B cell (primary cell): ENCODE results near the gene CHIC2. TPM values are rescaled to one million over a fixed set of nuclear protein-coding genes. Genes with fewer than 3 reads are reported as not detected.

Source experiments
- ATAC-seq: fragments of 200-7000 bp; cut with Tn5 transposase; one replicate; pipeline ENCODE4 v1.10.0; 2021; ENCODE audit warnings: low read depth, mild to moderate bottlenecking, moderate number of reproducible peaks, moderate library complexity
- CTCF ChIA-PET: fragments of 350-600 bp; sonication (Branson Sonifier 250); formaldehyde crosslinking; loops from one replicate; lab custom pipeline; 2021; ENCODE audit warnings: antibody characterized with exemption, inconsistent platforms; lab: Charles Lee
- POLR2A ChIA-PET: fragments of 350-600 bp; sonication (Branson Sonifier 250); formaldehyde crosslinking; loops from one replicate; lab custom pipeline; 2021; ENCODE audit warnings: antibody characterized with exemption; lab: Charles Lee
- DNase-seq: peaks from one replicate; pipeline ENCODE4 v3.0.0; 2013
- H2AFZ ChIP-seq: 2 replicates; pipeline ENCODE4 v1.6.1; 2012; ENCODE audit warnings: mild to moderate bottlenecking, low read depth, low read length; ENCODE audit not compliant: insufficient read depth, poor library complexity, severe bottlenecking
- H3K27ac ChIP-seq, 2 donors: 1 replicate in 1 of 2; 2 replicates in 1 of 2; pipeline ENCODE4 v1.5.1; 2012 to 2013; ENCODE audit warnings: low read length in 2 of 2, mild to moderate bottlenecking in 2 of 2, moderate library complexity in 1 of 2
- H3K27me3 ChIP-seq, 4 experiments: fragments of 200-600 bp in 1 of 4; sonication (generic) in 1 of 4; replicated peaks in 1 of 4; 1 replicate in 2 of 4; 2 replicates in 2 of 4; pipeline versions ENCODE4 v1.6.1 to v1.7.0; 2013 to 2016; ENCODE audit warnings: low read length in 3 of 4, mild to moderate bottlenecking in 2 of 4, mixed read lengths in 1 of 4, moderate library complexity in 1 of 4; ENCODE audit not compliant: insufficient read depth in 4 of 4, control insufficient read depth in 3 of 4; ENCODE audit errors: control extremely low read depth in 1 of 4
- H3K36me3 ChIP-seq, 2 experiments: replicated peaks in 1 of 2; 1 replicate in 1 of 2; 2 replicates in 1 of 2; pipeline versions ENCODE4 v1.6.1 to v1.7.1; 2013; ENCODE audit warnings: low read length in 1 of 2; ENCODE audit not compliant: insufficient read depth in 2 of 2, control insufficient read depth in 1 of 2; ENCODE audit errors: control extremely low read depth in 1 of 2, extremely low read depth in 1 of 2
- H3K4me1 ChIP-seq, 2 donors: fragments of 200-600 bp in 1 of 2; sonication (generic) in 1 of 2; 1 replicate in 1 of 2; 2 replicates in 1 of 2; pipeline versions ENCODE4 v1.5.1 to v1.6.1; 2013 to 2017; ENCODE audit warnings: low read length in 2 of 2; ENCODE audit not compliant: control insufficient read depth in 2 of 2, insufficient read depth in 2 of 2
- H3K4me2 ChIP-seq: replicated peaks from 2 replicates; pipeline ENCODE3; 2012; ENCODE audit warnings: mild to moderate bottlenecking, low read depth, low read length; ENCODE audit not compliant: poor library complexity, severe bottlenecking
- H3K4me3 ChIP-seq, 5 experiments: fragments of 200-600 bp in 1 of 5; sonication (generic) in 1 of 5; 1 replicate in 3 of 5; 2 replicates in 2 of 5; pipeline versions ENCODE4 v1.5.1 to v1.7.0; 2011 to 2016; ENCODE audit warnings: low read length in 4 of 5, mild to moderate bottlenecking in 4 of 5, low read depth in 2 of 5, control low read depth in 1 of 5, moderate library complexity in 1 of 5; ENCODE audit not compliant: insufficient read depth in 1 of 5; ENCODE audit errors: control extremely low read depth in 1 of 5, extremely low read depth in 1 of 5
- H3K79me2 ChIP-seq: fragments of 200-600 bp; sonication (generic); one replicate; pipeline ENCODE4 v1.6.0; 2016; ENCODE audit warnings: low read length; ENCODE audit not compliant: control insufficient read depth, insufficient read depth
- H3K9ac ChIP-seq: fragments of 200-600 bp; sonication (generic); 2 replicates; pipeline ENCODE4 v1.6.1; 2017; ENCODE audit warnings: mild to moderate bottlenecking, low read length, moderate library complexity
- H3K9me3 ChIP-seq, 3 donors: one replicate each; pipeline versions ENCODE4 v1.6.1 to v1.7.1; 2013; ENCODE audit warnings: low read length in 2 of 3; ENCODE audit not compliant: control insufficient read depth in 2 of 3, insufficient read depth in 1 of 3; ENCODE audit errors: control extremely low read depth in 1 of 3
- H4K20me1 ChIP-seq: 2 replicates; pipeline ENCODE4 v1.6.0; 2012; ENCODE audit warnings: mild to moderate bottlenecking, low read length; ENCODE audit not compliant: insufficient read depth, control insufficient read depth, poor library complexity, severe bottlenecking
- H3K27ac Mint-ChIP-seq: one replicate; pipeline ENCODE4 v1.8.0; 2021; ENCODE audit warnings: mixed read lengths
- H3K27me3 Mint-ChIP-seq: one replicate; pipeline ENCODE4 v1.8.0; 2021; ENCODE audit warnings: mixed read lengths
- H3K4me1 Mint-ChIP-seq: one replicate; pipeline ENCODE4 v1.8.0; 2021; ENCODE audit warnings: mixed read lengths
- H3K4me3 Mint-ChIP-seq: one replicate; pipeline ENCODE4 v1.8.0; 2021; ENCODE audit warnings: mixed read lengths
- H3K9me3 Mint-ChIP-seq: one replicate; pipeline ENCODE4 v1.8.0; 2022; ENCODE audit warnings: mixed read lengths; ENCODE audit not compliant: insufficient read depth
- EZH2 ChIP-seq: IDR thresholded peaks from 2 replicates; pipeline ENCODE4 v1.6.1; 2012; ENCODE audit warnings: borderline replicate concordance, low read depth, mild to moderate bottlenecking, moderate library complexity, low read length; ENCODE audit not compliant: insufficient read depth, poor library complexity, severe bottlenecking
- WGBS: methylation state at CpG from one replicate; pipeline ENCODE4 v1.1.5; 2013; ENCODE audit warnings: missing lambda C conversion rate; ENCODE audit not compliant: insufficient coverage; 5-methylcytosine and 5-hydroxymethylcytosine counted together
- intact Hi-C: fragments of 100-400 bp; cut with micrococcal nuclease; formaldehyde crosslinking; loops from one replicate; pipeline ENCODE4 v1.10.0; 2022
- polyA plus RNA-seq: library from polyadenylated mRNA; depleted of rRNA; stranded (reverse); fragments of >200 nt; gene quantifications from 2 replicates; pipeline ENCODE4 v1.2.3, GENCODE V29; 2012
- total RNA-seq, 2 donors: library from RNA; stranded (reverse); fragments of 120-200 nt in 1 of 2; gene quantifications; 1 replicate in 1 of 2; 2 replicates in 1 of 2; pipeline versions ENCODE4 v1.2.3 to v1.2.4, GENCODE V29; 2013 to 2022
- TF ChIP-seq, protein P1 (sequence below): fragments of 200-600 bp; IDR thresholded peaks from one replicate; pipeline ENCODE4 v1.8.0; 2022; ENCODE audit warnings: antibody characterized with exemption, mild to moderate bottlenecking

CHIC2 gene
- total and polyA plus RNA-seq, 2 donors (not counting 1 experiment from before 2014, with no cell fraction given) = 20.2 to 37.7 TPM

DNA sequence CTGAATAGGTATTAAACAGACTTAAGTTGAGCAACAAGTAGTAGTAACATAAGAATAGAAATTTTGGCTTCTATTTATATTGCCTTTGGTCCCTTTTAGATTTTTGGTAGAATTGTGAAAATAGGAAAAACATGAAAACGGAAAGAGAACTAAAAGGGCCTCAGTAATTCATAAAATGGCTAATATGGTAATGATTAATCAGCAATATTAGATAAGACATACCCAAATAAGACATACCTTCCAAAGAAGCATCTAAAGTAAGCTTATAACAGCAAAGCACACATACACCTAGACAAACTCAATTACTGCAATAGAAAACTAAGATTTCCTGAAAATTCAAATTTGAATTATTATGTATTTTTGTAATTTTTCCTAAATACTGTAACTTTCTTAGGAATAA lies 46.4 kb downstream of the CHIC2 start:
- Mint-ChIP-seq H3K9me3 (no peaks in the 10 kb centered on the region), H3K27ac (no peak overlapping the region), H3K4me1 (peaks cover 2% of the 10 kb centered on the region), H3K4me3 (no peak overlapping the region), H3K27me3 (no peaks in the 10 kb centered on the region)
- Histone ChIP-seq H3K4me1 (no peaks in the 10 kb centered on the region), H2AFZ (no peak overlapping the region), H3K9ac (no peak overlapping the region), H3K9me3 (no peaks in the 10 kb centered on the region), H3K27me3 (no peaks in the 10 kb centered on the region), H3K36me3 (peaks cover 1 to 9% of the 10 kb centered on the region in 2 experiments), H4K20me1 (peaks cover 40% of the 10 kb centered on the region), H3K27ac (no peak overlapping the region), H3K79me2 (peaks cover 16% of the 10 kb centered on the region), H3K4me3 (no peak overlapping the region), H3K4me2 (no peak overlapping the region)
- CTCF ChIA-PET = no interaction called here
- TF ChIP-seq, protein P1, sequence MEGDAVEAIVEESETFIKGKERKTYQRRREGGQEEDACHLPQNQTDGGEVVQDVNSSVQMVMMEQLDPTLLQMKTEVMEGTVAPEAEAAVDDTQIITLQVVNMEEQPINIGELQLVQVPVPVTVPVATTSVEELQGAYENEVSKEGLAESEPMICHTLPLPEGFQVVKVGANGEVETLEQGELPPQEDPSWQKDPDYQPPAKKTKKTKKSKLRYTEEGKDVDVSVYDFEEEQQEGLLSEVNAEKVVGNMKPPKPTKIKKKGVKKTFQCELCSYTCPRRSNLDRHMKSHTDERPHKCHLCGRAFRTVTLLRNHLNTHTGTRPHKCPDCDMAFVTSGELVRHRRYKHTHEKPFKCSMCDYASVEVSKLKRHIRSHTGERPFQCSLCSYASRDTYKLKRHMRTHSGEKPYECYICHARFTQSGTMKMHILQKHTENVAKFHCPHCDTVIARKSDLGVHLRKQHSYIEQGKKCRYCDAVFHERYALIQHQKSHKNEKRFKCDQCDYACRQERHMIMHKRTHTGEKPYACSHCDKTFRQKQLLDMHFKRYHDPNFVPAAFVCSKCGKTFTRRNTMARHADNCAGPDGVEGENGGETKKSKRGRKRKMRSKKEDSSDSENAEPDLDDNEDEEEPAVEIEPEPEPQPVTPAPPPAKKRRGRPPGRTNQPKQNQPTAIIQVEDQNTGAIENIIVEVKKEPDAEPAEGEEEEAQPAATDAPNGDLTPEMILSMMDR = no peak
- TF ChIP-seq EZH2 = no peak
- intact Hi-C loops = no loop called here
- DNase-seq (no peak), ATAC-seq (no peak)
- no CpG with 5 or more reads among the region's 1 CpG for WGBS
- POLR2A ChIA-PET = no interaction called here

GRCh38 chr4:54017308-54017707 lies 47.1 kb downstream of the CHIC2 start:
- TF ChIP-seq EZH2 = no peak
- TF ChIP-seq, protein P1 = no peak
- Histone ChIP-seq H3K4me1 (no peaks in the 10 kb centered on the region), H4K20me1 (peaks cover 35% of the 10 kb centered on the region), H3K27ac (no peak overlapping the region), H3K4me3 (no peak overlapping the region), H3K9ac (no peak overlapping the region), H3K79me2 (peaks cover 9% of the 10 kb centered on the region), H2AFZ (no peak overlapping the region), H3K36me3 (peaks cover 1 to 9% of the 10 kb centered on the region in 2 experiments), H3K27me3 (no peaks in the 10 kb centered on the region), H3K9me3 (no peaks in the 10 kb centered on the region), H3K4me2 (no peak overlapping the region)
- POLR2A ChIA-PET = no interaction called here
- no CpG with 5 or more reads among the region's 2 CpGs for WGBS
- Mint-ChIP-seq H3K9me3 (no peaks in the 10 kb centered on the region), H3K4me1 (peaks cover 2% of the 10 kb centered on the region), H3K27ac (no peak overlapping the region), H3K4me3 (no peak overlapping the region), H3K27me3 (no peaks in the 10 kb centered on the region)
- ATAC-seq = no peak
- DNase-seq = no peak
- CTCF ChIA-PET = interaction anchor here (0.7 kb wide), 1 partner anchor 20 kb away, joined by 3 read pairs; no protein-coding TSS in a partner anchor
- intact Hi-C loops = no loop called here
